NT2/D1 (cell line): ENCODE data around the gene NAA15.

Experiments
- SUZ12 ChIP-seq: IDR thresholded peaks from 2 replicates; pipeline ENCODE4 v1.6.1; 2011; ENCODE audit not compliant: insufficient read length, insufficient read depth; ENCODE audit errors: extremely low read depth
- YY1 ChIP-seq: IDR thresholded peaks from 2 replicates; pipeline ENCODE4 v1.6.1; 2011; ENCODE audit not compliant: insufficient read length, insufficient read depth
- ZNF274 ChIP-seq: IDR thresholded peaks from 2 replicates; pipeline ENCODE4 v1.6.1; 2011; ENCODE audit warnings: mild to moderate bottlenecking, low read depth, low read length

- no peak for TF ChIP-seq SUZ12
- TF ChIP-seq YY1: no peak
- TF ChIP-seq ZNF274: no peak
Measured at GRCh38 chr4:139454111-139455045, 153.1 kb downstream of the NAA15 start, which contains the start of gene RAB33B.
